Spleen (tissue), 11 donors: ENCODE data around the gene OS9. TPM values are rescaled to one million over a fixed set of nuclear protein-coding genes. Genes with fewer than 3 reads are reported as not detected.

Experiments used
- DNase-seq: peaks from one replicate; pipeline ENCODE4 v3.0.0-alpha.2; 2020
- H3K27ac ChIP-seq, 8 donors: fragments of 200-600 bp; sonication (generic) in 7 of 8; 1 replicate in 4 of 8; 2 replicates in 4 of 8; pipeline versions ENCODE4 v1.5.0 to v1.8.0; 2016 to 2021; ENCODE audit warnings: inconsistent platforms in 4 of 8, mild to moderate bottlenecking in 4 of 8, moderate library complexity in 1 of 8
- H3K27me3 ChIP-seq, 7 donors: fragments of 200-600 bp; sonication (generic) in 6 of 7; replicated peaks in 1 of 7; 1 replicate in 4 of 7; 2 replicates in 3 of 7; pipeline versions ENCODE4 v1.5.0 to v1.8.0; 2016 to 2021; ENCODE audit warnings: inconsistent platforms in 3 of 7, mild to moderate bottlenecking in 1 of 7
- H3K36me3 ChIP-seq, 6 donors: fragments of 200-600 bp; sonication (generic) in 5 of 6; 1 replicate in 4 of 6; 2 replicates in 2 of 6; pipeline versions ENCODE4 v1.5.0 to v1.8.0; 2016 to 2021; ENCODE audit warnings: inconsistent platforms in 2 of 6
- H3K4me1 ChIP-seq, 6 donors: fragments of 200-600 bp; sonication (generic) in 5 of 6; 1 replicate in 3 of 6; 2 replicates in 3 of 6; pipeline versions ENCODE4 v1.5.0 to v1.8.0; 2016 to 2021; ENCODE audit warnings: inconsistent platforms in 3 of 6
- H3K4me3 ChIP-seq, 8 donors: fragments of 200-600 bp; sonication (generic) in 7 of 8; 1 replicate in 4 of 8; 2 replicates in 4 of 8; pipeline versions ENCODE4 v1.5.0 to v1.8.0; 2016 to 2021; ENCODE audit warnings: inconsistent platforms in 4 of 8, mild to moderate bottlenecking in 4 of 8, moderate library complexity in 2 of 8
- H3K9me3 ChIP-seq, 8 donors: fragments of 200-600 bp; sonication (generic) in 7 of 8; 1 replicate in 4 of 8; 2 replicates in 4 of 8; pipeline versions ENCODE4 v1.5.0 to v1.8.0; 2016 to 2021; ENCODE audit warnings: inconsistent platforms in 4 of 8
- CTCF ChIP-seq, 11 experiments: fragments of 200-600 bp in 7 of 11; fragments of 450-650 bp in 4 of 11; sonication (generic) in 4 of 11; IDR thresholded peaks in 8 of 11; conservative IDR thresholded peaks in 3 of 11; 1 replicate in 7 of 11; 2 replicates in 4 of 11; pipeline versions ENCODE4 v1.4.0 to v1.8.0; 2016 to 2021; ENCODE audit warnings: antibody characterized with exemption in 11 of 11, inconsistent platforms in 4 of 11, mild to moderate bottlenecking in 1 of 11
- POLR2A ChIP-seq, 3 donors: fragments of 450-650 bp; IDR thresholded peaks; one replicate each; pipeline ENCODE4 v1.5.1; 2017; ENCODE audit warnings: antibody characterized with exemption in 3 of 3, mild to moderate bottlenecking in 1 of 3
- POLR2AphosphoS5 ChIP-seq, 3 donors: sonication (generic); formaldehyde crosslinking; IDR thresholded peaks; one replicate each; pipeline ENCODE4 v1.5.1; 2017; ENCODE audit warnings: antibody characterized with exemption in 3 of 3
- WGBS, 5 donors: extraction: QIAGEN DNeasy Blood & Tissue Kit in 3 of 5; methylation state at CpG; one replicate each; pipeline versions ENCODE4 v1.1.5 to v1.1.7; 2013 to 2018; 5-methylcytosine and 5-hydroxymethylcytosine counted together
- intact Hi-C: fragments of 100-400 bp; cut with DNase I; formaldehyde crosslinking; loops from one replicate; pipeline ENCODE4 v1.15.0; 2023; ENCODE audit warnings: low total_unique reads
- polyA plus RNA-seq, 3 donors: library from polyadenylated mRNA; stranded (reverse); fragments of 200-250 nt; gene quantifications; one replicate each; pipeline ENCODE4 v1.2.1, GENCODE V29; 2013
- total RNA-seq, 7 donors: library from RNA; depleted of rRNA in 3 of 7; stranded (reverse); fragments of >200 nt in 3 of 7; fragmentation: NEBNext Ultra II Directional in 4 of 7; extraction: Animal tissue kit (Norgen Biotek cat#: 25700) in 4 of 7; gene quantifications; one replicate each; pipeline versions ENCODE4 v1.1.0 to v1.2.1, GENCODE V29; 2016 to 2021
- donor health status: healthy with polysubstance abuse.
- donor health status: DM: no; HTN: no; CAD: no; lungs with moderate emphysema.
- donor health status: DM: no; HTN: no; CAD: no.
- donor health status: Bipolar disorder and iron deficiency.
- donor health status: healthy.
- donor health status: DM: no; HTN: no; CAD: no.
- donor health status: DM: yes; HTN: yes; CAD: no.

OS9 gene
- total and polyA plus RNA-seq, 10 donors: 94.9 to 323 (median 253) TPM

GRCh38 chr12:57735952-57736740 lies 42.2 kb downstream of the OS9 start:
- peaks cover 13 to 62% (median 49%) of the 10 kb centered on the region in 6 donors for H3K4me1 ChIP-seq
- no peaks in the 10 kb centered on the region for H3K9me3 ChIP-seq
- TF ChIP-seq POLR2A (IDR thresholded peaks at IDR 0.05): no peak
- TF ChIP-seq CTCF (IDR thresholded peaks at IDR 0.05 in 8 of 11, conservative IDR thresholded peaks at IDR 0.05 in 3 of 11): no peak
- TF ChIP-seq POLR2AphosphoS5 (IDR thresholded peaks at IDR 0.05): peak in 1 of 3 donors; percentile 41
- H3K27me3 ChIP-seq: peaks cover 0 to 65% (median 22%) of the 10 kb centered on the region in 7 donors
- no peak overlapping the region for H3K27ac ChIP-seq
- peaks cover 0 to 91% (median 46%) of the 10 kb centered on the region in 6 donors for H3K36me3 ChIP-seq
- intact Hi-C loops: no loop called here
- DNase-seq: peak; percentile 58
- WGBS, 5 donors: 50 to 72% (median 67%) methylated on average over 45 to 49 of the region's 49 CpGs
- peak overlapping the region in 1 of 8 donors; percentile 32 for H3K4me3 ChIP-seq

DNA sequence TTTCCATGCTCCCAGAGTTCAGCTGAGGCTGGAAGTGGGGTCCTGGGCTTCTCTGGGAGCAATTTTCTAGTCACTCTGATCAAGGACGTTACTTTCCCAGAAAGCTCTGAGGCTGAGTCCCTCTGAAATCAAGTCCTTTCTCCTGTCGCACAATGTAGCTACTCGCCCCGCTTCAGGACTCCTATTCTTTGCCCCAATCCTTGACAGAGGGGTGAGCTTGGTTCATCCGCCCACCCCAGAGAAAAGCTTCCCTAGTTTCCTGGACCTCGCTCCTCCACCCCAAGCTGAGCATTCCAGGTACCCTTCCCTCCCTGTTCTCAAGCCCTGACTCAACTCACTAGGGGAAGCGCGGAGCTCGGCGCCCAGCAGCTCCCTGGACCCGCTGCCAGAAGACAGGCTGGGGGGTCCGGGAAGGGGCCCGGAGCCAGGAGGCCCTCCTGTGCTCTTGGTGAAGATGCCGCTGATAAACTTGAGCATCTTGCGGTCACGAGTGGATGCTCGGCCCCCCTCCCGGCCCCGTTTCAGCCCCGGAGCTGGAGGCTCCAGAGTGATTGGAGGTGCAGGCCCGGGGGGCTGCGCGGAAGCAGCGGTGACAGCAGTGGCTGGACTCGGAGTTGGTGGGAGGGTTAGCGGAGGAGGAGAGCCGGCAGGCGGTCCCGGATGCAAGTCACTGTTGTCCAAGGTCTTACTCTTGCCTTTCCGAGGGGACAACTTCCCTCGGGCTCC lies 43.0 kb downstream of the OS9 start:
- H3K27me3 ChIP-seq: peaks cover 0 to 65% (median 22%) of the 10 kb centered on the region in 7 donors
- H3K4me3 ChIP-seq: peak overlapping the region in 4 of 8 donors; percentile 12 to 53 (median 23)
- H3K4me1 ChIP-seq: peaks cover 13 to 69% (median 52%) of the 10 kb centered on the region in 6 donors
- WGBS, 5 donors: 51 to 87% (median 73%) methylated on average over 29 to 31 of the region's 31 CpGs
- TF ChIP-seq POLR2A (IDR thresholded peaks at IDR 0.05) (no peak), POLR2AphosphoS5 (IDR thresholded peaks at IDR 0.05) (no peak), CTCF (IDR thresholded peaks at IDR 0.05 in 8 of 11, conservative IDR thresholded peaks at IDR 0.05 in 3 of 11) (no peak)
- peaks cover 0 to 84% (median 39%) of the 10 kb centered on the region in 6 donors for H3K36me3 ChIP-seq
- DNase-seq: peak; percentile 74
- intact Hi-C loops: no loop called here
- no peaks in the 10 kb centered on the region for H3K9me3 ChIP-seq
- H3K27ac ChIP-seq: no peak overlapping the region

DNA sequence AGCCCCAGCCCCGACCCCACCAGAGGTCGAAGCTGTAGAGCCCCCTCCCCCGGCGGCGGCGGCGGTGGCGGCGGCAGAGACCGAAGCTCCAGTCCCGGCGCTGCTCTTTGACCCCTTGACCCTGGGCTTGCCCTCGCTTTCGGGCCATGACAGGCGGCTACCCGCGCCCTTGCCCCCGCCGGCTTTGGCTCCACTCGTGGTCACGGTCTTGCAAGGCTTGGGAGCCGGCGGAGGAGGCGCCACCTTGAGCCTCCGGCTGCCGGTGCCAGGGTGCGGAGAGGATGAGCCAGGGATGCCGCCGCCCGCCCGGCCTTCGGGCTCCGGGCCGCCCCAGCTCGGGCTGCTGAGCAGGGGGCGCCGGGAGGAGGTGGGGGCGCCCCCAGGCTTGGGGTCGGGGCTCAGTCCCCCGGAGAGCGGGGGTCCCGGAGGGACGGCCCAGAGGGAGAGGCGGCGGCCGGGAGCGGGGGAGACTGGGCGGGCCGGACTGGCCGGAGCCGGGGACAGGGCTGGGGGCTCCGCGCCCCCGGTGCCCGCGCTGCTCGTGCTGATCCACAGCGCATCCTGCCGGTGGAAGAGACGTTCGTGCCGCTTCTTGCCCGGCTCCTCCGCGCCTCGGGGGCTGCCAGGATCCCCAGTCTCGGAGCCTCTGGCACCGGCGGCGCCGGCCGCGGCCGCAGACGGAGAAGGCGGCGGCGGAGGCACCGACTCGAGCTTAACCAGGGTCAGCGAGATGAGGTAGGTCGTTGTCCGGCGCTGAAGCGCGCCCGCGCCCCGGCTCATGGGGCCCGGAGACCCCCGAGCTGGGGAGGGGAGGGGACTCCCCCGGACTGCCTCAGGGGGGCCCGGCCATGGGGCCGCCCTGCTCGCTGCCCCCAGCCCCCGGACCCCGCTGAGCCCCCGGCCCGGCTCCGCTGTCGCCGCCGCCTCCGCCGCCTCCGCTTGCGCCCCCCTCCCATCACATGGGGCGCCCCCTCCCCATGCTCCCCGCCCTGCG lies 43.8 kb downstream of the OS9 start:
- intact Hi-C loops: no loop called here
- peak; percentile 69 for DNase-seq
- TF ChIP-seq POLR2AphosphoS5 (IDR thresholded peaks at IDR 0.05): peak in 1 of 3 donors; percentile 31
- peak in 2 of 11 experiments; percentile 21 to 28 for TF ChIP-seq CTCF (IDR thresholded peaks at IDR 0.05 in 8 of 11, conservative IDR thresholded peaks at IDR 0.05 in 3 of 11)
- no peak for TF ChIP-seq POLR2A (IDR thresholded peaks at IDR 0.05)
- WGBS, 5 donors: 57 to 82% (median 70%) methylated on average over 75 to 110 of the region's 110 CpGs
- Histone ChIP-seq H3K27me3 (peaks cover 0 to 62% (median 22%) of the 10 kb centered on the region in 7 donors), H3K36me3 (peaks cover 0 to 75% (median 31%) of the 10 kb centered on the region in 6 donors), H3K9me3 (no peaks in the 10 kb centered on the region), H3K4me1 (peaks cover 16 to 78% (median 59%) of the 10 kb centered on the region in 6 donors), H3K4me3 (peak overlapping the region in 5 of 8 donors; percentile 12 to 53 (median 21)), H3K27ac (no peak overlapping the region)
